LNCaP clone FGC (cell line): ENCODE measurements around the gene VIPR1.

Source experiments
- DNase-seq: peaks from one replicate; pipeline ENCODE4 v3.0.0-alpha.2; 2011; ENCODE audit warnings: low read depth
- H3K4me3 ChIP-seq: 2 replicates; pipeline ENCODE4 v1.5.1; 2011; ENCODE audit warnings: mild to moderate bottlenecking, low read depth, low read length, control low read depth
- CTCF ChIP-seq: IDR thresholded peaks from 2 replicates; pipeline ENCODE4 v1.5.1; 2012; ENCODE audit warnings: mild to moderate bottlenecking; ENCODE audit not compliant: control insufficient read depth, insufficient read depth; ENCODE audit errors: extremely low read depth

VIPR1 gene

DNA sequence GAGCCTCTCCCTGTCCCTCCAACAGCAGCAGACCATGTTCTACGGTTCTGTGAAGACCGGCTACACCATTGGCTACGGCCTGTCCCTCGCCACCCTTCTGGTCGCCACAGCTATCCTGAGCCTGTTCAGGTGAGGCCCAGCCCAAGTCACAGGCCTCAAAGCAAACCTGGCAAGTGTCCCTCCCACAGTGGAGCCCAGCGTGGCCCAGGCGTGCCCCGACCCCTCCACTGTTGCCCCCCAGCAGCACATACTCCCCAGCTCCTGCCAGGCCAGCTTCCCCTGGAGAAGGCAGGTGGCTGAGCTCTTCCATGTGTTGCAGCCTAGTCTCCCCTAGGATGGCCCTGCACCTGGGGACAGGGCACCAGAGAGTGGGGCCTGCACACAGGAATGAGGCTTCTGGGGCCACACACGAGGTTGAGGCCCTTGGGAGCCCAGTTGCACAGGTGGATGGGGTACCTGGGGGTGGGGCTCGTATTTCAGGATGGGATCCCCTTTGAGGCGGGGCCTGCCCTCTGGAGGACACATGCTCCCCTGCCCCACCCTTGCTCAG, 25.0 kb downstream of the VIPR1 start:
- H3K4me3 ChIP-seq, result no peak overlapping the region
- no peak for TF ChIP-seq CTCF
- DNase-seq, result no peak

DNA sequence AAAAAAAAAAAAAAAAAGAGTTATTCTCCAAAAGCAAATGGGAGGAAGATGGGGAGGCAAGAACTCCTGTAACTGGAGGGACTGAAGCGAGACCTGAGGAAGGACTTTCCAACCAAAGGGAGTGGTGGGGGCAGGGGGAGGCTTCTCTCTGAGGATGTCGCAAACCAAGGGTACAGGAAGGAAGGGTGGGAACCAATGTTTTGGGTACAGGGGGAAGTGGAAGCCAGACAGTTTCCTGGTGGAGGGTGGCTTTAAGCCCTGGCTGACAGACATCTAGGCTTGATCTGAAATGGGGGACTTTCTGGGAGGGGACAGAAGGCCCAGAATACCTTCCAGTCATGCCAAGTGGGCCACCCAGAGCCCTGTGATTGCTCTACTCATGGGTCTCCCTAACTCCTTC, 27.0 kb downstream of the VIPR1 start:
- DNase-seq, result no peak
- TF ChIP-seq CTCF, result no peak
- H3K4me3 ChIP-seq, result no peak overlapping the region

DNA sequence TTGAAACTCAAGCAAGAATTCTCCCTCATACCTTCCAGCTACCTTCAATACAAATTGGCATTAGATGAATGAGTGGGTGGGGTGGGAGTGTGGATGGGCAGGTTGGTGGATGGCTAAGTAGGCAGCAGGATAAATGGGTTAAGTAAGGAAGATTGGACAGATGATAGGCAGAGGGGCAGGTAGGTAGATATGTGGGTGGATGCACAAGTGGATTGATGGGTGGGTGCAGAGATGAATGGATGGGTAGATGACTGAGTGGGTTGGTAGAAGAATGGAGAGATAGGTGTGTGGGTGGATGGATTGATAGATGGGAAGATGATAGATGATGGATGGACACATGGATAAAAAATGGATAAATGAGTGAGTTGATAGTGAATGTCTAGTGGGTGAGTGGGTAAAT, 27.6 kb downstream of the VIPR1 start:
- no peak for TF ChIP-seq CTCF
- no peak for DNase-seq
- H3K4me3 ChIP-seq, result no peak overlapping the region

GRCh38 chr3:42531470-42531869, 29.0 kb downstream of the VIPR1 start:
- no peak overlapping the region for H3K4me3 ChIP-seq
- DNase-seq, result no peak
- TF ChIP-seq CTCF, result no peak

- no peak for TF ChIP-seq CTCF
- no peak overlapping the region for H3K4me3 ChIP-seq
- no peak for DNase-seq
These were observed 29.8 kb downstream of the VIPR1 start for GRCh38 chr3:42532229-42532628.

DNA sequence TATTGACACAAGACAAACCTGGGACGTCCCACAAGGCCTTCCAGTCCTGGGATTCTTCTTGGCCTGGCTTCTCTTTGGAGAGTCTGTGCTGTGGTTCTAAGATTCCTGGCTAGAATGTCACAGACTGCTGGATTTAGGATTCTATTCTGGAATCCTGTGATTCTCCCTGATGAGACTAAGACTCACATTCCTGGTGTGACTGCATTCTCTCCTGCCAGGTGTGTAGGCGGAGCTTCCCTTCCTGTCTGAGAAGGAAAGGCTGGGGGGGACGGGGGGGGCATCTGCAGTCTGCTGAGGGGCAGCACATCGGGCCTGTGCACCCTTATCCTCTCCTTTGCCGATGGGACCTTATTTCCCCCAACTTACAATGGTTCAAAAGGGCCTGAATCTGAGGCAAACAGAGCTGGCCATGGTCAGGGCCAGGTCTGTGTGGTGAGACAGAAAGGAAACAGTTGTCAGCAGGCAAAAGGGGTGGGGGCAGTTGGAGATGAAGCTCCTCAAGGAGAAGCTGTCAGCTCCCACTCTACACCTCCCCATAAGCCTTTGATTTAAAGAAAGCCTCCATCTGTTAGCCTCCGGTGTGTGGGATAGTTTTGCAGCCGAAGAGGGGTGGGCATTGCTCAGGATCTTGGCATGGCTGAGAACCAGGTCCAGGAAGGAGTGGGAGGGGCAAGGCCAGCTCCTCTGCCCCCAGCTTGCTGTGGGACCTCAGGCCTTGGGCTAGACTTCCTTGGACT, 30.9 kb downstream of the VIPR1 start:
- no peak overlapping the region for H3K4me3 ChIP-seq

More for the DNA sequence above, 30.9 kb downstream of the VIPR1 start:
- DNase-seq, result no peak
- no peak for TF ChIP-seq CTCF
